ENCODE measurements around the gene PDIA4.
"Not testable (repeated sequence)": the region's sequence is repeated elsewhere in the genome, so short reads cannot be mapped to it uniquely, and the experiment has no call there.

Gene PDIA4, protein sequence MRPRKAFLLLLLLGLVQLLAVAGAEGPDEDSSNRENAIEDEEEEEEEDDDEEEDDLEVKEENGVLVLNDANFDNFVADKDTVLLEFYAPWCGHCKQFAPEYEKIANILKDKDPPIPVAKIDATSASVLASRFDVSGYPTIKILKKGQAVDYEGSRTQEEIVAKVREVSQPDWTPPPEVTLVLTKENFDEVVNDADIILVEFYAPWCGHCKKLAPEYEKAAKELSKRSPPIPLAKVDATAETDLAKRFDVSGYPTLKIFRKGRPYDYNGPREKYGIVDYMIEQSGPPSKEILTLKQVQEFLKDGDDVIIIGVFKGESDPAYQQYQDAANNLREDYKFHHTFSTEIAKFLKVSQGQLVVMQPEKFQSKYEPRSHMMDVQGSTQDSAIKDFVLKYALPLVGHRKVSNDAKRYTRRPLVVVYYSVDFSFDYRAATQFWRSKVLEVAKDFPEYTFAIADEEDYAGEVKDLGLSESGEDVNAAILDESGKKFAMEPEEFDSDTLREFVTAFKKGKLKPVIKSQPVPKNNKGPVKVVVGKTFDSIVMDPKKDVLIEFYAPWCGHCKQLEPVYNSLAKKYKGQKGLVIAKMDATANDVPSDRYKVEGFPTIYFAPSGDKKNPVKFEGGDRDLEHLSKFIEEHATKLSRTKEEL

DNA sequence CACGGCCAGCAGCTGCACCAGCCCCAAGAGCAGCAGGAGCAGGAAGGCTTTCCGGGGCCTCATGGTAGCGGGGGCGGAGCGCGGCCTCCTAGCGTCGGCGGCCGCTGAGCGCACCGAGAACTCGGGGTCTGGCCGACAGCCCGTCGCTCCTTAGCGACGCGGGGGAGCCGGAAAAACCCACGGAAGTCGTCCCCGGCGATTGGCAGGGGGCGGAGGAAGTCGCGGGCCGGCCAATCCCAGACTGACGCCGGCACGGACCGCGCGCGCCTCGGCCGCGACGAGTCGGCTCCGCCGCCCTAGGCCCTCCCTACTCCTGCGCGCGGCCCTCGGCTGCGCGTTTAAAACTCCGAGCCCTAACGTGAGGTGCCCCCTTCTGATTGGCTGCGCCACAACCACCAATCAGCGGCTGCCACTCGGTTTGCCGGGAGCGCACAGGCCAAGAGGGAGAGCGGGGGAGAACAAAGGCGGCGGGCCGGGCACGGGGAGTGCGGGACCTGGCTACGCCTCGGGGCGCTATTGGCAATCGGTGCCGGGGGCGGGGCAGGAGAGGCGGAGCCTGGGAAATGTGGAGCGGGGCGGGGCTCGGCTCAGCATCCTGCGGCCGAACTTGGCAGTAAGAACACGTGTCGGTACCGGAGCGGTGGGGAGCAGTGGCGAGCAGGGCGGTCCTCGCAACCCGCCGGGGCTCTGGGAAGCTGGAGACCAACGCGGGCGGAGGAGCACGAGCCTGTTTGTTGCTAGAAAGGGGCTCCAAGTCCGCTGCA, at the start of gene PDIA4:
PDIA4 (minus strand) TSS at position 160 of the 764 bp plus-strand sequence; CDS start at position 63, 97 bp downstream.
- peak; percentile 100 for DNase-seq (ENCODE audit: low spot score)

DNA sequence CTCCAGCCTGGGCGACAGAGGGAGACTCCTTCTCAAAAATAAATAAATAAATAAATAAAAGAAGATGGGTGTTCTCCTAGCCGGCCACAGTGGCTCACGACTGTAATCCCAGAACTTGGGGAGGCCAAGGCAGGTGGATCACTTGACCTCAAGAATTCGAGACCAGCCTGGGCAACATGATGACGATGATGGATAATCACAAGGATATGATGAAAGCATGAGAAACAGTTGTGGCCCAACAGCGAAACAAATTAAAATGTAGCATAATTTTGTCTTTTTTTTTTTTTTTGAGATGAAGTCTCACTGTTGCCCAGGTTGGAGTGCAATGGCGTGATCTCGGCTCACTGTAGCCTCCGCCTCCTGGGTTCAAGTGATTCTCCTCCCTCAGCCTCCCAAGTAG, 49.3 kb upstream of the PDIA4 start:
- no peak for DNase-seq (ENCODE audit: low spot score)

DNA sequence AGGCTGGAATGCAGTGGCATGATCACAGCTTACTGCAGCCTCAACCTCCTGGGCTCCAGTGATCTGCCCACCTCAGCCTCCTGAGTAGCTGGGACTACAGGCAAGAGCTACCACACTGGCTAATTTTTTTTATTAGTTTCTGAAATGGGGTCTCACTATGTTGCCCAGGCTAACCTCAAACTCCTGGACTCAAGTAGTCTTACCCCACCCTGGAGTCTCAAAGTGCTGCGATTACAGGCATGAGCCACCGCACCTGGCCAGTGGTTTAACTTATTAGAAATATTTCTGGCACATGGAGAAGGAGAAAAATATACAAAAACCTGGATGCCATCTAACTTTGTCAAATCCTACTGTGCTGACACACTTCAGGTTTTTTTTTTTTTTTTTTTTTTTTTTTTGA, 47.0 kb upstream of the PDIA4 start:
- DNase-seq (ENCODE audit: low spot score), result no peak

DNA sequence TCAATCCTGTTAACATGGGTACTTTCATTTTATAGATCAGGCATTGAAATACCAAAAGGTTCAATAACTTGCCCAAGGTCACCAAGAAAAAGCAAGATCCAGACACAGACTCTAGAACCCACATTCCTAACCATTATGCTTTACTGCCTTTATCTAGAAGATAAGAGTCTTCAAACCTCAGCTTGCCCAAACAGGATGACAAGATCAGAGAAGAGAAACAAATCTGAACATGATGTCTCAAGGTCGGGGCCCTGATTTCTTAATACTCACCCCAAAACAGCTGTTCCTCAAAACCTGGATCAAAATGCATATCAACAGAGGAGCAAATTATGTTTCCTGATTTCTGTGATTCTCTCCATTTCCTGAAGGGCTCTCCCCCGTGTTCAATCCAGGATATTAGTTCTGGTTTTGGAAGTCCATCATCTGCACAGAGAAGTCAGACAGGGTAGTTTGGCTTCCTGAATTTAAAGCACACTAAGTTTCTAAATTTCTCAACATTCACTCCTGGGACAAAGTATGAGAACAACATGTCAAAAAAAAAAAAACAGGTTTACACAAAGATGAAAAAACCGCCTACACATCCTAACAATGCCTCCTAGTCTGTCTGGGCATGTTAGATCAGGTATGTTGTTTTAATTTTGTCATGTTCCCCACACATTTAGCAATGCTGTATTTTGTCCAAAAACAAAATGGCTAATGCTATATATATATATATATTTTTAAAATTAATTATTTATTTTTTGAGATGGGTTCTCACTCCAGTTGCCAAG, 46.0 kb upstream of the PDIA4 start:
- no peak for DNase-seq (ENCODE audit: low spot score)

DNA sequence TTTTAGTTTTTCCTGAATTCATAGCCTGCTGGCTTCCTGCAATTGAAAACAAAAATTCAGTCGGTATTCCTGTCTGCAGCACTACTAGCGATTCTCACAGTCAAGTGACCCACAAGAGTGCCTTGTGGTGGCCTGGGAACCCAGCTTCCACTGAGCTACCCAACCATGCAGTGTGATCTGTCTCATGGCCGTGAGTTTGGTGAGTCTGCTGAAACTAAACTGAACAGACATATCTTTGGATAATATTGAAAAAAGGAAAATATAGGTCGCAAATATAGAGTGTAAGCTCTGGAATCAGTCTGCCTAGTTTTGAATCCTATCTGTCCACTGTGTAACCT, 44.1 kb upstream of the PDIA4 start:
- DNase-seq (ENCODE audit: low spot score), result no peak

DNA sequence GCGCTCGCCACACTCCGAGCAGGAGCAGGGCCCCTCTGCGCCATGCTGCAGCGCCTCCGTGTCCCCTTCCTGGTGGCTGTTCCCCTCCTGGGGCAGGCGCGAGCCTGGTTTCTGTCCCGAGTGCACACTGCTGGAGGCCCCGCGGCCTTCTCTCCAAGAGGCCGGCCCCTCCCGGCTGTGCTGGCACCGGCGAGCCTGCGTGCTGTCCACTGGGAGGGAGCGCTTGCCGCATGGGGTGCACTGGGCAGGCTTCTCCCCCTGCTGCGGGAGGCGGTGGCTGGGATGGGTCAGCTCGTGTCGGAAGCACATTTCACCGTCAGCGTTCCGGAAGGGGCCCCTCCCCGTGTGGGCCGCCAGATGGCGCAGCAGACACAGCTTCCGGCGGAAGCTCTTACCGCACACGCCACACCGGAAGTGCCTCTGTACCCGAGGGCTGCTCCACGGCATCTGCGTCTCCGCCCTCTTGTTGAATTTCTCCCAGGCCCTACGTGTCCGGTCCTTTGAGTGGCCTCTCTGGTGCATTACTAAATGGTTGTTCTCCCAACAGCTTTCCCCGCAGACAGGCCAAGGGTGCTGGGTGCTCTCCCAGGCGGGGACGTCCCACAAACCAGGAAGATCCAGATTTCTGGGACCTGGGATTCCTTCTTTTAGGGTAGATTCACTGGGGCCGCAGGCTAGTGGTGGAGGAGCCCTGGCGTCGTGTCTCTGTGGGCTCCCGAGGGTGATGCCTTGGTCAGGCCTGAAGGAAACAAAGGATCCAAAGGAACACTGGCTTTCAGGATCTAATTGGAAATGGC, 43.5 kb upstream of the PDIA4 start:
- DNase-seq (ENCODE audit: low spot score), result no peak

DNA sequence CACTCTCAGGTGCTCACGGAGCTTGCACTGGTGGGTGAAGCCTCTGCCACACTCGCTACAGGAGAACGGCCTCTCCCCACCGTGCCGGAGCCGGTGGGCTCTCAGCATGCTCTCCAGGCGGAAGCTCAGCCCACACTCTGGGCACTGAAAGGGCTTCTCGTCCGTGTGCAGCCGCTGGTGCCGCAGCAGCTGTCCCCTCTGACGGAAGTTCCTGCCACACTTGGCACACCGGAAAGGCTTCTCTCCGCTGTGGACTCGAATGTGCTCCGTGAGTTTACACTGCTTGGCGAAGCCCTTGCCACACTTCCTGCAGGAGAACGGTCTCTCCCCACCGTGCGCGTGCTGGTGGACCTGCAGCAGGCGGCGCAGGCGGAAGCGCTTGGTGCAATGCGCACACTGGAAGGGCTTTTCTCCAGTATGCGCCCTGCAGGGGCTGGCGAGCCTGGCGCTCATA, 42.9 kb upstream of the PDIA4 start:
- no peak for DNase-seq (ENCODE audit: low spot score)

DNA sequence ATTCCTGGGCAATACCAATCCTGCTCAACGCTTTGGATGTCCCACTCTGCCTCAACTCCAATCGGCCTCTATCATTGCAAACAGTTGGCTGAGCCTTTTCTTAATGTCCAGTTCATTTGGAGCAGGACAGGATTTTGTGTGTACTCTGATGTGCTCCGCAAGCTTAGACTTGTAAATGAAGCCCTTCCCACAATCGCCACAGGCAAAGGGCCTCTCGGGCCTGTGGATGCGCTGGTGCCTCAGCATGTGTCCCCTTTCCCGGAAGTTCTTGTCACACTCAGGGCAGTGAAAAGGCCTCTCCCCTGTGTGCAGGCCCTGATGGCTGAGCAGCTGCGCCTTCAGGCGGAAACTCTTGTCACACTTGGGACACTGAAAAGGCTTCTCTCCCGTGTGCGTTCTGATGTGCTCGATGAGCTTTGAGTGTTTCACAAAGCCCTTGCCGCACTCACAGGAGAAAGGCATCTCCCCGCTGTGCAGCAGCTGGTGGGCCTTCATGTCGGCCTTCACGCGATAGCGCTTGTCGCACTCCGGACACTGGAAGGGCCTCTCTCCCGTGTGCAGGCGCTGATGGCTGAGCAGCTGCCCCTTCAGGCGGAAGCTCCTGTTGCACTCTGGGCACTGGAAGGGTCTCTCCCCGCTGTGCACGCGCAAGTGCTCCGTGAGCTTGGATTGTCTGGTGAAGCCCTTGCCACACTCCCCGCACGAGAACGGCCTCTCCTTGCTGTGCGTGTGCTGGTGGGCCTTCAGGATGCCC, 42.2 kb upstream of the PDIA4 start:
- DNase-seq (ENCODE audit: low spot score), result no peak

DNA sequence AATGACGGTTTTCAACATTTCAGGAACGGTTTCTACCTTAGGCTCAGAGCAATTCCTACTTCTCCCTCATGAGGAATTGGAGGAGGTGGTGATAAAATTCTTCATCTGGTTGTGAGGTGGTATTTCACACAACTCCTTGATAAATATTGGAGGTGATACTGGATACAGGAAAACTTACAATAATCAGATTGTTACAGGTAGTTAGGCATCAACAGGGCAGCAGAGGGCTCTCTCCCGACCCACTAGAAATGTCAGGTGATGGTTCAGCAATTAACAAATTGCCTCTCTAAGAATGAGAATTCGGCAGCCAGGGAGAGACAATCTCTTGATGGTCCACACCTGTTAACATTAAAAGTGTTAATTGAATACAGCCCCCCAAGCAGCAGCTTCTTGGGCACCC, 39.6 kb upstream of the PDIA4 start:
- DNase-seq (ENCODE audit: low spot score), result no peak

DNA sequence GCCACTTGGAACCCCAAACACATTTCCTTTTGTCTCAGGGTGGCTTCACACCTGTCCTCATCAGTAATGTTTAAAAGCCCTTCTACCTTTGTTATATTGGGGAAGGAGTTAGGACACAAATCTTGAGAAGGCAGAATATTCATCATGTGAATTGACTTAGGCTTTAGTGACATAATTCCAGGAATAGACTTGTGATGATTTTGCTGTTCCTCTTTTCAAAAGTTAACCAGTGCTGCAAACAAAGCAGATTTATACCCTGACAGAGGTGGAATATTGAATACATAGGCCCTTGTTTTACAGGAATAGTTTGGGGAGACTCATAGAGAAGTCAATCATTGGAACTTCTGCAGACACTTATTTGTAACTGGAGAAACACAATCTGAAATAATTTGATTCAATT, 35.2 kb upstream of the PDIA4 start:
- DNase-seq (ENCODE audit: low spot score), result no peak

DNA sequence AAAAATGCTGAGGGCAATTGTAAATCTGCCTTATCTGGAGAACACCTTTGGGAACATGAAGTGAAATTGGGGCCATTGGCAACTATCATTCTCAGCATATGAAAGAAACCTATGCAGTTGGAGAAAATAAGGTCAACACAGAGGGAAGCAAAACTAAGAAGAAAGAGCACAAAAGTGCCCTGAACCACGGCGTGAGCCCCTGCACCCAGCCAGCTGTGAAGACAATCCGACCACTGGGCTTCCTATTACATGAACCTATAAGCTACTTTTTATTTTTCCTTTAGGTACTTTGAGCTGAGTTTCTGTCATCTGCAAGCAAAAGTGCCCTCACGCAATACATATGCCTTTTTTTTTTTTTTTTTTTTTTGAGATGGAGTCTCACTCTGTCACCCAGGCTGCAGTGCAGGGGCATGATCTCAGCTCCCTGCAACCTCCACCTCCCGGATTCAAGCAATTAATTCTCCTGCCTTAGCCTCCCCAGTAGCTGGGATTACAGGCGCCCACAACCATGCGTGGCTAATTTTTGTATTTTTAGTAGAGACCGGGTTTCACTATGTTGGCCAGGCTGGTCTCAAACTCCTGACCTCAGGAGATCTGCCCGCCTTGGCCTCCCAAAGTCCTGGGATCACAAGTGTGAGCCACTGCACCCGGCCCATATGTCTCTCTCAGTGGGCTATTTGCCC, 34.1 kb upstream of the PDIA4 start:
- not testable (repeated sequence) for DNase-seq (ENCODE audit: low spot score)

DNA sequence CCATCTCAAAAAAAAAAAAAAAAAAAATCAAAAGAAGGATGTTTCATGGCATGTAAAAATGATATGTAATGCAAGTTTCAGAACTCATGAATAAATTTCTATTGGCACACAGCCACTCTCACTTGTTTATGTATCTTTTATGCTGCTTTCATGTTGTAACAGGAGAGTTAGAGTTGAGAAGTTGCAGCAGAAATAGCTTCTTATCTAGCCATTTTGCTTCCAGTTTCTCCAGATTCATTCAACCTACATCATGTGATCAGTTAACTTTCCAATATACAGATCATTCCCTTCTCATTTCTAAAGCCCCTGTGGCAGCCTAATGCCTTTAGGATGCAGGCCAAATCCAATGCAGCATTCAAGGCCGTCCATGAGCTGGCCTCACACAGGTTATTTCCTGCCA, 31.9 kb upstream of the PDIA4 start:
- no peak for DNase-seq (ENCODE audit: low spot score)

DNA sequence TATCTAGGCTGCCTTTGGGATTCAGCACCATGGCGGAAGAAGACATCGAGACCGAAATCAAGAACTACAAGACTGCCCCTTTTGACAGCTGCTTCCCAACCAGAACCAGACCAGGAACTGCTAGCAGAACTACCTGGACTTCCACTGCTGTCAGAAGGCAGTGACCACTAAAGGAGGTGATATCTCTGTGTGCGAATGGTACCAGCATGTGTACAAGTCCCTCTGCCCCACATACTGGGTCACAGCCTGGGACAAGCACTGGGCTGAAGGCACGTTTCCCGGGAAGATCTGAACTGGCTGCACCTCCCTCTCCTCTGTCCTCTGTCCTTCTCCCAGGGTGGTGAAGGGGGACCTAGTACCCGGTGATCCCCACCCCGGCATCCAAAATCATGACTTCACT, 25.6 kb upstream of the PDIA4 start:
- DNase-seq (ENCODE audit: low spot score), result no peak

DNA sequence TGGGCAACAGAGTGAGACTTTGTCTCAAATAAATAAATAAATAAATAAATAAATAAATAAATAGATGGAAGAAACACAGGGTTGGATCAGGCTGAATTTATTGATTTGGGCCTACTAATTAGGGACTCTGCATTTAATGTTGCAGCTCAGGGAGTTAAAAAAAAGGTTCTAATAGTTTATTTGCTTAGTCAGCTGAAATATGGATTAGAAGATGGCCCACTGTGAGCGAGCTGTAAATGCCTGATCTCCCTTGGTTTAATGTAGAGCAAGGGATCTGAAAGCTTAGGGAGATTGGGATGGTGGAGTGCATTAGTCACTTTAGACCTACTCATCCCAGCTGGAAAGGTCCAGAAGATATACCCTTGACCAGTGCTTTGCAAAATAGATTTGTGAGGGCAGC, 25.1 kb upstream of the PDIA4 start:
- DNase-seq (ENCODE audit: low spot score), result no peak

DNA sequence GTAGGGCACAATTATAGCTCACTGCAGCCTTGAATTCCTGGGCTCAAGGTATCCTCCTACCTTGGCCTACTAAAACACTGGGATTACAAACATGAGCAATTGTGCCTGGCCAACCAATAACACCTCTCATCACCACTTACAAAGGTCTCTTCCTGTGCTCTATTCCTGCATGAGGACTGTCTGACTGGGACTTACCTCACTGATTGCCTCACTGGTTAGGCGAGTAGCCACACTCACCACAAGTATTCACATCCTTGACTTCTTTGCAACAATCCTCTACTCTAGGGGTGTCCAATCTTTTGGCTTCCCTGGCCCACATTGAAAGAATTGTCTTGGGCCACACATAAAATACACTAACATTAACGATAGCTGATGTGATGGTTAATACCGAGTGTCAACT, 22.6 kb upstream of the PDIA4 start:
- peak; percentile 14 for DNase-seq (ENCODE audit: low spot score)

DNA sequence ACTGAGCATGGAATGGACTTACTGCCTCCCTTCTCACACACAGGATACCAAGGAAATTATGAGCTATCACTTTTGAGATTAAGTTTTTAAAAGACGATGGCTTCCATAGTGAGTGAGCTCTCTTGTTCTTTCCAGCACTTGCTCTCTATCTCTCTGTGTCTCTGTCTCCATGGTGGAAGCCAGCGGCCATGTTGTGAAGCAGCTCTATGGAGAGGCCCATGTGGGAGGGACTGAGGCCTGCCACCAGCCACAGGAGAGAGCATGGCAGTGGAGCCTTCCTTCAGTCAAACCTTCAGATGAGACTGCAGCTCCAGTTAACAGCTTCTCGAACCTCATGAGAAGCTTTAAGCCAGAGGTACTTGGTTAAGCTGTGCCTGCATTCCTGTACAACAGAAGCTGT, 20.5 kb upstream of the PDIA4 start:
- DNase-seq (ENCODE audit: low spot score), result no peak

DNA sequence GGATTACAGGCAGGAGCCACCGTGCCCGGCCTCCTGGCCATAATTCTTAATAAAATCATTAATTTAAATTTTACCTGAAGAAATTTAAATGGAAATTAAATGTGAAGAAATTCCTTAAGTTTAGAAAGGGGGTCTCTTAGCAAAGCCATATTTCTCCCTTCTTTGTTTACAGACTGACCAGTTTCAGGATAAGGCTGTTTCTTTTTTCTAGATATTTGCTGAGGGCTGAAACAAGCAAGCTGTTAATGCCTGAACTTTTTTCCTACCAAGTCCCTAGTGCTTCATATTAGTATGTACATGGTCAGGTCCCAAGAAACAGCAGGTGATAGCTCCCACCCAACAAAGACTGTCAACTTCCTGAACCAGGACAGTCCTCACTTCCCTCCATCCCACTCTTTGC, 18.1 kb upstream of the PDIA4 start:
- DNase-seq (ENCODE audit: low spot score), result no peak

DNA sequence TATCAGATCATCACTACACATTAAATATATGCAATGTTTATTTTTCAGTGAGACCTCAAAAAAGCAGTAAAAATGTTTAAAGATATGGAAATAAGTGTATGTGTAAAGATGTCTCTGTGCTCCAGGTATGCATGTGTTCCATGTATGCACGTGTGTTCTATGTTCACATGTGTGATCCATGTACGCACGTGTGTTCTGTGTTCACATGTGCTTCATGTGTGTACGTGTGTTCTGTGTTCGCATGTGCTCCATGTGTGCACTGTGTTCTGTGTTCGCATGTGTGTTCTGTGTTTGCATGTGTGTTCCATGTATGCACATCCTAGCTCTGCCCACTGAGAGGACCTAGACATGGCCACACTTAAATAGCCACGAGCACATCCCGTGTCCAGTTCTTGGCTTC, 15.6 kb upstream of the PDIA4 start:
- DNase-seq (ENCODE audit: low spot score), result no peak

DNA sequence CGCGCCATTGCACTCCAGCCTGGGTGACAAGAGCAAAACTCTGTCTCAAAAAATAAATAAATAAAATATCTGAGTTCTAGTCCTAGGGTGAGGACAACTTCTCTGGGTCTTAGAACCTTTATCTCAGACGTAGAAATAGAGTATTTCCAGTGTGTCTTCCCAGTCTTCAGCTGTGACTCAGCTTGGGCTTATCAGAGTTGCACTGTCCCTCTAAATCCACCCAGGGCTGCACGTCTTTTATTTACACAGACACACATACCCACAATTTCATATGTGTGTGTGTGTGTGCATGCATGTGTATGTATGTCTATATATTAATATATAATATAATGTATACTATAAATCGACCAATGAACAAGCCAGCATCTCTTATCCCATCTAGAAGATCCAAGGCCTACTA, 13.0 kb upstream of the PDIA4 start:
- DNase-seq (ENCODE audit: low spot score), result no peak

DNA sequence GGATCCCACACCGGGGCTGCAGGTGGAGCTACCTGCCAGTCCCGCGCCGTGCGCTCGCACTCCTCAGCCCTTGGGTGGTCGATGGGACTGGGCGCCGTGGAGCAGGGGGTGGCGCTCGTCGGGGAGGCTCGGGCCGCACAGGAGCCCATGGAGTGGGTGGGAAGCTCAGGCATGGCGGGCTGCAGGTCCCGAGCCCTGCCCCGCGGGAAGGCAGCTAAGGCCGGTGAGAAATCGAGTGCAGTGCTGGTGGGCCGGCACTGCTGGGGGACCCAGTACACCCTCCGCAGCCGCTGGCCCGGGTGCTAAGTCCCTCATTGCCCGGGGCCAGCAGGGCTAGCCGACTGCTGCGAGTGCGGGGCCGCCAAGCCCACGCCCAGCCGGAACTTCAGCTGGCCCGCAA, 10.3 kb upstream of the PDIA4 start:
- not testable (repeated sequence) for DNase-seq (ENCODE audit: low spot score)

Measured in AG08395 (cell line).